ENCODE data around the gene CHD5. TPM values are rescaled to one million over a fixed set of nuclear protein-coding genes. Genes with fewer than 3 reads are reported as not detected.
A peak's percentile ranks its signal among the peaks of the same experiment; 100 is the strongest.

Gene CHD5
- total RNA-seq, 4 donors from 2014 or later, result 5.5 to 16.9 (median 12.0) TPM

DNA sequence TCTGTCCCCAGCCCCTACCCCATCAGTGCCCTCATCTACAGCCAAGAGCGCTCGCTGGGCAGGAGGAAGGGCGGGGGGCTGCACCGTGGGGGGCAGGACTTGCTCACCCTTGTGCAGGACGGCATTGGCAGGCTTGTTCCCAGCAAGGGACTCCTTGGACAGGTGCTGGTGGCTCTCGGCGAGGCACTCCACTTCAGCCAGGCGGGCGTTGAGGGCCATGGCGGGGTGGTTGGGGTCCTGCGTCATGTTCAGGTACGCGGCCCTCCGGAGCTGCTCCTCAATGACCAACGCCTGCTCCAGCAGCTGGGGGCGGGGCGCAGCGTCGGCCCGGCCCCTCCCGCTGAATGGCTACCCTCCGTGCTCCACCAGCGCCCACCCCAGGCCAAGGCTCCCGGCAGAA, 70.4 kb downstream of the CHD5 start:
- no peak for TF ChIP-seq POLR2A (IDR thresholded peaks at IDR 0.05; ENCODE audit: low read depth)
- no peak for TF ChIP-seq CTCF (IDR thresholded peaks at IDR 0.05)
- no peak for TF ChIP-seq EP300 (IDR thresholded peaks at IDR 0.05)
- TF ChIP-seq POLR2AphosphoS5 (IDR thresholded peaks at IDR 0.05), result no peak
- intact Hi-C loops (cut with DNase I), result no loop called here
- Histone ChIP-seq H3K36me3 (peaks cover 0 to 5% (median 0%) of the 10 kb centered on the region in 4 donors), H3K4me1 (no peaks in the 10 kb centered on the region), H3K27ac (replicated peaks in 1 of 4) (no peak overlapping the region), H3K4me3 (no peak overlapping the region), H3K9me3 (no peaks in the 10 kb centered on the region), H3K27me3 (peaks cover 0 to 47% (median 0%) of the 10 kb centered on the region in 4 donors)
- WGBS, result no CpG with 5 or more reads among the region's 24 CpGs
- no peak for DNase-seq (ENCODE audit: extremely low spot score)

DNA sequence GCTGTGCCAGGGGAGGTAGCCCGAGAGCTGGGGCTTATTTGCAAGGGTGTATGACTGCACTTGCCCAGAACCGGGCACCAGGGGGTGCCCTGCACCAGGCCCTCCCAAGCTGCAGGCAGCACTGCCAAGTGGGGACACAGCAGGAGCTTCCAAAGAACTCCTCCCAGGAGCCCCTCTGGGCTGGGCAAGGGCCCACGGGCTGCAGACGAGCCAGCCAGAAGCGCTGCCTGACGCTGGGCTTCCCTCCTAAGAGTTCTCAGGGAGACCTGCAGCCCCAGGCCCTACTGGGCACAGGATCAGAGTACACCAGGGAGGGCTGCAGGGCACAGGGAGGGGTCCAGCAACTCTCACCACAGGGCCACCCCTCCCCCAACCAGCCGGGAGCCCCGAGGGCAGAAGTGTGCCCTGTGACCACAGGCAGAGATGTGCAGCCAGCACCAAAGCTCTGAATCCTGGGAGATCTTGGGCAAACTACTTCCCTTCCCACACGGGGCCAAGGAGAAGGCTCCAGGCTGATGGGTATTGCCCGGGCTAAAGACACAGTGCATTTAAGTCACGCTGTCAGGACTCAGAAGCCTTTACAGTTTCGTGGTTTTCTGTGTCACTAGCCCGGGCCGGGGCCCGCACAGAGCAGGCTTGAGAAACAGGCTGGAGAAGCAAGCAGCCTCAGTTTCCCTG, 71.0 kb downstream of the CHD5 start:
- peaks cover 0 to 7% (median 0%) of the 10 kb centered on the region in 4 donors for H3K36me3 ChIP-seq
- H3K27me3 ChIP-seq, result peaks cover 0 to 53% (median 0%) of the 10 kb centered on the region in 4 donors
- TF ChIP-seq CTCF (IDR thresholded peaks at IDR 0.05), result peak in 1 of 3 experiments; percentile 25
- TF ChIP-seq POLR2A (IDR thresholded peaks at IDR 0.05; ENCODE audit: low read depth), result no peak
- no peak for TF ChIP-seq POLR2AphosphoS5 (IDR thresholded peaks at IDR 0.05)
- no peak for TF ChIP-seq EP300 (IDR thresholded peaks at IDR 0.05)
- intact Hi-C loops (cut with DNase I), result no loop called here
- H3K9me3 ChIP-seq, result no peaks in the 10 kb centered on the region
- WGBS, result 58% methylated on average over 8 of the region's 15 CpGs
- no peak overlapping the region for H3K4me3 ChIP-seq
- no peak overlapping the region for H3K27ac ChIP-seq (replicated peaks in 1 of 4)
- no peaks in the 10 kb centered on the region for H3K4me1 ChIP-seq
- no peak for DNase-seq (ENCODE audit: extremely low spot score)

DNA sequence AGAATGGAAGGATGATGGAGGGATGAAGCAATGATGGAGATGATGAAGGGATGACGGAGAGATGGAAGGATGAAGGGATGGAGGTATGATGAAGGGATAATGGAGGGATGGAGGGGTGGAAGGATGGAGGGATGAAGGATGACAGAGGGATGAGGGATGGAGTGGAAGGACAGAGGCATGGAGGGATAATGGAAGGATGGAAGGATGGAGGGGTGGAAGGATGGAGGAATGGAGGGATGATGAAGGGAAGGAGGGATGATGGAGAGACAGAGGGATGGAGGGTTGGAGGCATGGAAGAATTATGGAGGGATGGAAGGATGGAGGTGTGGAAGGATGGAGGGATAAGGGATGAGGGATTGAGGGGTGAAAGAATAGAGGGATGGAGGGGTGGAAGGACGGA, 71.6 kb downstream of the CHD5 start:
- Histone ChIP-seq H3K36me3 (peaks cover 0 to 7% (median 0%) of the 10 kb centered on the region in 4 donors), H3K27me3 (peaks cover 0 to 59% (median under 1%) of the 10 kb centered on the region in 4 donors), H3K4me1 (no peaks in the 10 kb centered on the region), H3K4me3 (no peak overlapping the region), H3K9me3 (no peaks in the 10 kb centered on the region), H3K27ac (replicated peaks in 1 of 4) (no peak overlapping the region)
- WGBS, result 77% methylated on average over 2 of the region's 2 CpGs
- no peak for DNase-seq (ENCODE audit: extremely low spot score)
- TF ChIP-seq POLR2AphosphoS5 (IDR thresholded peaks at IDR 0.05), result no peak
- no peak for TF ChIP-seq POLR2A (IDR thresholded peaks at IDR 0.05; ENCODE audit: low read depth)
- TF ChIP-seq EP300 (IDR thresholded peaks at IDR 0.05), result no peak
- no peak for TF ChIP-seq CTCF (IDR thresholded peaks at IDR 0.05)
- intact Hi-C loops (cut with DNase I), result no loop called here

DNA sequence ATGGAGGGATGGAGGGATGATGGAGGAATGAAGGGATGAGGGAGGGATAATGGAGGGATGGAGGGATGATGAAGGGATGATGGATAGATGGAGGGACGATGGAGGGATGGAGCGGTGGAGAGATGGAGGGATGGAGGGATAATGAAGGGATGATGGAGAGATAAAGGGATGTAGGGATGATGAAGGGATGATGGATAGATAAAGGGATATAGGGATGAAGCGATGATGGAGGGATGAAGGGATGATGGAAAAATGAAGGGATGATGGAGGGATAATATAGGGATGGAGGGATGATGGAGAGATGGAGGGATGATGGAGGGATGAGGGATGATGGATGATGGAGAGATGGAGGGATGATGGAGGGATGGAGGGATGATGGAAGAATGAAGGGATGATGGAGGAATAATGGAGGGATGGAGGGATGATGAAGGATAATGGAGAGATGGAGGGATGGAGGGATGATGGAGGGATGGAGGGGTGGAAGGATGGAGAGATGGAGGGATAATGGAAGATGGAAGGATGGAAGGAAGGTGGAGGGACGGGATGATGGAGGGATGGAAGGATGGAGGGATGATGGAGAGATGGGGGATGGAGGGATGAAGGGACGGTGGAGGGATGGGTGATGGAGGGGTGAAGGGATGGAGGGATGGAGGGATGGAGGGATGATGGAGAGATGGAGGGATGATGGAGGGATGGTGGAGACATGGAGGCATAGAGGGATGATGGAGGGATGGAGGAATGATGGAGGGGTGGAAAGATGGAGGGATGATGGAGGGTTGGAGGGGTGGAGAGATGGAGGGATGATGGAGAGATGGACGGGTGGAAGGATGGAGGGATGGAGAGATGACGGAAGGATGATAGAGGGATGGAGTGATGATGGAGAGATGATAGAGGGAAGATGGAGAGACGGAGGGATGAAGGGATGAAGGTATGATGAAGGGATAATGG, 72.4 kb downstream of the CHD5 start:
- no peak for TF ChIP-seq CTCF (IDR thresholded peaks at IDR 0.05)
- TF ChIP-seq EP300 (IDR thresholded peaks at IDR 0.05), result no peak
- TF ChIP-seq POLR2AphosphoS5 (IDR thresholded peaks at IDR 0.05), result no peak
- no peak for TF ChIP-seq POLR2A (IDR thresholded peaks at IDR 0.05; ENCODE audit: low read depth)
- Histone ChIP-seq H3K9me3 (no peaks in the 10 kb centered on the region), H3K36me3 (peaks cover 0 to 7% (median 0%) of the 10 kb centered on the region in 4 donors), H3K4me3 (no peak overlapping the region), H3K27ac (replicated peaks in 1 of 4) (no peak overlapping the region), H3K4me1 (no peaks in the 10 kb centered on the region), H3K27me3 (peaks cover 0 to 67% (median 3%) of the 10 kb centered on the region in 4 donors)
- intact Hi-C loops (cut with DNase I), result no loop called here
- WGBS, result 87% methylated on average over 8 of the region's 8 CpGs
- DNase-seq (ENCODE audit: extremely low spot score), result no peak

Measured in esophagus muscularis mucosa (tissue), 4 donors.